Measurements from ENCODE around the gene PFN2.
"Not testable (repeated sequence)": the region's sequence is repeated elsewhere in the genome, so short reads cannot be mapped to it uniquely, and the experiment has no call there.

Gene PFN2

DNA sequence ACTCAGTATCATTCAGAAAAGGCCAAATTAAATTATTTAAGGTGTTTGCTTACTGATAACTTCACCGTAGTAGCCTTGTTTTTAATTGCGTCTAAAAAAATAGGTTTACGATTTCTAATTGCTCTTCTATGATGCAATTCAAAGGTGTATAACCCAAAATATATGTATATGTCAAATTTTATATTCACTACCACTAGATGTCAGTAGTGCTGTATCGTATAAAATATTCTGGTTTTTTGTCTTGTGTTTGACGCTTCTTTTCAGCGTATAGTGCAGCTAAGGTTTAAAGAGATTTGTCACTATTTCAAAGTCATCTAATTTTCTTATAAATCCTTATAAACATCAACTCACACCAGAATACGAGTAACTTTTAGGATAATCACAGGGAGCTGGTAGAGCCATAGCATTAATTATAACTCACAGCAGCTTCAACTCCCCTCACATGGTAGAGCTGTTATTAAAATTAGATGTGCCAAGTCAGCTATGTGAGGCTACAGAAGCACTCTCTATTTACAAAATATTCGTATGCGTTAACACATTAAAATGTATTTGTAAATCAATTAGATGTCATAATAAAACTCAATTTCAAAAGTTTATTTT lies 3.5 kb downstream of the PFN2 start:
- DNase-seq: no peak

DNA sequence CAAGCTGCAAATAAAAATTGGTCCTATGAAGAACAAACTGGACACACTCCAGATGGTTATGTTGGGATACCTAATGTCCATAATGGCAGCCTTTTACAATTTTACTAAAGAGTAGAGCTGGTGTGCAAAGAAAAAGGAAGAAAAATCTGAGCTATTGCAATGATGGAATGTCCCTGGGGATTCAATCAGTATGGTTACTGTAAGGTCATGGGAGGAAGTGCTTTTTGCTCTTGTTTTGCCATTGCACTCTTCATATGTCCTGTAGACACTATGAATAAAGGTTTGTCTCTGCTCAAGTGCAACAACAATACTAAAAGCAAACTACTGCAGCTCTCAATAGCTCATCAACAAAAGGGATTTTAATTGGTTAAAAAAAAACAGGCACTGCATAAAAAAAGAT lies 5.4 kb downstream of the PFN2 start:
- no peak for DNase-seq

DNA sequence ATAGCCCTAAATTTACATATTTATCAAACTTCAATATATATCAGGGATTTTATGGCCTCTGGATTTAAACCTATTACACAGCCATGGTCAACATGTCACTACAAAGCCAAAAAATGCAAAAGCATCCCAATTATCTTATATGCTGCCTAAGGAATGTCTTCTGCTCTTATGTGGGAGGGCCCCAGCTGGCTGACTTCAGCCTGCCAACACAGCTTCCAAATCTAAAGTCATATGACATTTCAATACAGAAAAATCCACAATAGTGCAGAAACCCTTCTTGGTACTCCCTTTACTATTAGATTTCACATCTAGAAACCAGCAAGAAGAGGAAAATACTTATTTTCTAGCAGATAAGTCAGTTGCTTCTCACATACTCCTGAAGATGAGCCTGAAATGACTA lies 6.4 kb downstream of the PFN2 start:
- DNase-seq: no peak

DNA sequence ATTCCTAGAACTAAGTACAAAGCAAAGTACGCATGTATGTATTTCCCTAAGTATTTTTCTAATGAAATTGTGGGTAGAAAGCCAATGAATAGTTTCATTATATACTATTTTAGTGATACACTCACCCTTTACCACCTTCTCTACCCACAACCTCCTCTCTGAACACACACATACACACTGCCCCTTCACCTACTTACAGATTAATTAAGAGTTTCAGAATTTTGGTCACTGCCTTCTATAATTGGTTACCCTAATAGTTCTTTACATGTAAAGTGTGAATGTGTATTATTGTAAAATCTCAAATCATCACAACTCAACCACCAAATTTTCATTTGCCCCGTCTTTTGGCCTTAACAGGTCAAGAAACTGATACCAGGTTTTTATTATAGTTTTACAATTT lies 7.2 kb downstream of the PFN2 start:
- DNase-seq: no peak

DNA sequence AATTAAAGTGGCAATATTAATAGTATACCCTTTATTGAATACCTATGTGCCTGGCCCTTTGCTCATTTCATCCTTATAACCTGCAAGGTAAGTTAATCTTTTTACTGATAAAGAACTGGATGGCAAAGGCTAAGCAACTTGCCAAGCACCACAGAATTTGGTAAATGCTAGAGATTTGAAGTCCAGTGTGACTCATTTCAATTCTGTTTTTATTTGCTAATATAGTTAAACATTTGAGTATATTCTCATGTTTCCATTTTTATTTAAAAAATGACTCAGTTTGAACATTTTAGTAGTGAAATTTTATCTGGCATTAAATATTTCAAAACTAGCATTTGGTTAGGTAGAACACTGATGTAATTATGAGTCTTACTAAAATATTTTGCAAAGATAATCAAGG lies 11.3 kb downstream of the PFN2 start:
- no peak for DNase-seq

DNA sequence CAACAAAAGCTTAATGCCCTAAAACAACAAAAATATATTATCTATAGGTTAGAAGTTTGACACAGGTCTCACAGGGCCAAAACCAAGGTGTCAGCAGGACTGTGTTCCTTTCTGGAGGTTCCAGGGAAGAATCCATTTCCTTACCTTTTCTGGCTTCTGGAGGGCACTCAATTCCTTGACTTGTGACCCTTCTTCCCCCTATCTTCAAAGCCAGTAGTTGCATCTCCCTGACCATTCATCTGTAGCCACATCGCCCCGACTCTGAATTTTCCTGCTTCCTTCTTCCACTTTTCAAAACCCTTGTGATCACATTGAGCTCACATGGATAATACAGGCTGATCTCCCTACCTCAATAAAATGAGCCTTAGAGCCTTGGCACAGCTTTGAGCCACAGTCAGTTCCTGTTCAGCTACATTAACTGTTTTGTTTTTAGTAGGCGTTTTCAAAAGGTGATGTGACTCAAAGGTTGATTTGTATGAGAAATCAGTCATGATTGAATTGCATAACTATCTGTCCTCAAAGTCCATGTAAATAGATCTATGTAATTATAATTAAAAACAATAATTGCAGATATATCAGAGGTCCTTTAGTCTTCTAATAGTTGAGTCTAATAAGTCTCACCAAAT lies 12.4 kb downstream of the PFN2 start:
- no peak for DNase-seq

DNA sequence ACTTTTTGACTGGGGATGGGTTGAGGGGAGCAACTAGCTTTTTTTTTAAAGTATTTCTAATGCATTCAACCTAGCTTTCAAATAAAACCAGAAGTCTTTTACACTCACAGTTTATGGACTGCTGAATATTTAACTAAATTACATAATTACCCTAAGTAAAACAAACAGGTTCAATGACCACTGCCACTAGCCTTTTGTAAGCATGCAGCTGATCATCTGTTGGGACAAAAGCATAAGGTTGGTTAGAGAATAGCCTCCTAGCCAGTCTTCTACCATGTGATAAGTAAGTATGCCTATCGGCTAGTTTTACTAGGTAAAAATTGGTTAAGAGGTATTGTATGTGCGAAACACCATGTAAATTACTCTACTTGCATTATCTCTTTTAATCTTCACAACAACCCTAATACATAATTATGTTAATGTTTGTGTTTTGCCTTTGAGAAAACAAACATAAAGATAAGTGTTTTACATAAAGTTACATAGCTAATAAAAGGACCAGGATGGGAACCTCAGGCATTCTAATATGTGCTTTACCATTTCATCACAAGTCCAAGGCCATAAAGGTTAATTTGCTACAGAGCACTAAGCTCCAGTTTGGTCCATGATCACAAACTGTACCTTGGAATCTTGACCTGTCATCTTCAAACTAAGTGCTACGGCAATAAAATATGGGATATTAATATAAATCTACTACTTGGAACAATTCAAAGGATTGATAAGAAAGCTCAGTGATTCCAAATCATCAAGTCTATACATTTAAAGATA lies 13.2 kb downstream of the PFN2 start:
- no peak for DNase-seq

DNA sequence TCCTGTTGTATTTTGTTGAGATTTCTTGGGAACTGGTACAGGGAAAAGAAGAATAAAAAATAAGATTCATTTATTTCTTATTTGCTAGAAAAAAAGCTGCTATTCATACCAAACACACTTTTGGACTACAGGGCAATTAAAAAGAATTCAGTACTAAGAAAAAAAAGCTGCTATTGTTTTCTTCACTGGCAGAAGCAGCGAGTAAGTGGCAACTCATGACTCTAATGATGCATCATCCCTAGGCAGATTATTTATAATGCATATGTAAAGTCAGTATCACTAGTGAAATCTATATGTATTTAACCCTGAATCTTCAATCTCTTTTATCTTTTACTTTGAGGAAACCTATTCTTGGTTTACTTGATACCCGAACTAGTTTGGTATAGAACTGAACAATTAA lies 15.2 kb downstream of the PFN2 start:
- no peak for DNase-seq

DNA sequence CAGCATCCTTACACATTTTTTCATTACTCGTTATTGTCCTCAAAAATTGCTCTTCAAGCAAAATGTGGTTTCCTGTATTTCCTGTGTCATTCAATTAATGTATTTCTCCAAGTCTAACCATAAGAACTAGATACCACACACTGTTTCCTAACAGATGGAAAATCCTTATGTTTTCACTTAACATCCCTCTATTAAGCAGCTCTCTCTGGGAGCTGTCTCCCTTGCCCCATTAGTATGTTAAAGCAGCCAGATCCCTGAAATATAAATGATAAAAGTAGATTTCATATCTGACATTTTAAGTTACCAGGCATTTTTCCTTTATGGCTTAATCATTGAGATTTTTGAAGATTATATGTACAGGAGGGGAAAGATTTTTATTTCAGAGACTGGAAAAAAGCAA lies 15.9 kb downstream of the PFN2 start:
- no peak for DNase-seq

DNA sequence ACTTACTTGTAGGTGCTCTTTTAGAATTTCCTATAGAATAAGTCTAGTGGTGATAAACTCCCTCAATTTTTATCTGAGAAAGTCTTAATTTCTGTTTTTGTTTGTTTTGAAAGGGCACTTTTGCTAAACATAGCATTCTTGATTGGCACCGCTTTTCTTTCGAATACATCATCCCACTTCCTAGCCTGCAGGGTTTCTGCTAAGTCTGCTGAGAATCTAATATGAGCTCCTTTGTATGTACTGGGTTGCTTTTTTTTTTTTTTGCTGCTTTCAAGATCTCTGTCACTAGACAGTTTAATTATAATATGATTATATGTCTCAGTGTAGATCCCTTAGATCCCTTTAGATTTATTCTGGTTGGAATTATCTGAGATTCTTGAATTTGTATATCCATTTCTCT lies 21.5 kb downstream of the PFN2 start:
- DNase-seq: no peak

DNA sequence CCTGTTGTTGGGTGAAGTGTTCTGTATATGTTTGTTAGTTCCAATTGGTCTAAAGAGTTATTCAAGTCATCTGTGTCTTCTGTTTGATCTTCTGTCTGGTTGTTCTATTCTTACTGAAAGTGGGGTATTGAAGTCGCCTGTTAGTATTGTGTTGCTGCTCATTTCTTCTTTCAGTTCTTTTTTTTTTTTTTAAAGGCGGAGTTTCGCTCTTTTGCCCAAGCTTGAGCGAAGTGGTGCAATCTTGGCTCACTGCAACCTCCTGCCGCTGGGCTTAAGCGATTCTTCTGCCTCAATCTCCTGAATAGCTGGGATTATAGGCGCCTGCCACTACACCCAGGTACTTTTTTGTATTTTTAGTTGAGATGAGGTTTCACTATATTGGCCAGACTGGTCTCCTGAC lies 23.5 kb downstream of the PFN2 start:
- DNase-seq: no peak

DNA sequence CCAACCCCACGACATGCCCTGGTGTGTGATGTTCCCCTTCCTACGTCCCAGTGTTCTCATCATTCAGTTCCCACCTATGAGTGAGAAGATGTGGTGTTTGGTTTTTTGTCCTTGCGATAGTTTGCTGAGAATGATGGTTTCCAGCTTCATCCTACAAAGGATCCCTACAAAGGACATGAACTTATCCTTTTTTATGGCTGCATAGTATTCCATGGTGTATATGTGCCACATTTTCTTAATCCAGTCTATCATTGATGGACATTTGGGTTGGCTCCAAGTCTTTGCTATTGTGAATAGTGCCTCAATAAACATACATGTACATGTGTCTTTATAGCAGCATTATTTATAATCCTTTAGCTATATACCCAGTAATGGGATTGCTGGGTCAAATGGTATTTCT lies 26.7 kb downstream of the PFN2 start:
- DNase-seq: not testable (repeated sequence)

DNA sequence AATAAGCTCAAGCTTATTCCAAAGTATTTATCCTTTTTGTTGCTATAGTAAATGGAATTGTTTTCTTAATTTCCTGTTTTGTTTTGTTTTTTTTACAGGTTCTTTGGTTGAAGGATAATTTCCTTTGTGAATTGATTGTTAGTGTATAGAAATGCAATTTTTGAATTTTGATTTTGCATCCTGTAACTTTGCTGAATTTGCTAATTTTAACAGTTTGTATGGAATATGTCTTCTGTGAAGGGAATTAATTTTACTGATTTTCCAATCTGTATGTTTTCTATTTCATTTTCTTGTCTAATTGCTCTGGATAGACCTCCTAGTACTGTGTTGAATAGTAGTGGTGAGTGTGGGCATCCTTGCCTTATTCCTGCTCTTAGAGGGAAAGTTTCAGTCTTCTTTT lies 28.3 kb downstream of the PFN2 start:
- DNase-seq: no peak

DNA sequence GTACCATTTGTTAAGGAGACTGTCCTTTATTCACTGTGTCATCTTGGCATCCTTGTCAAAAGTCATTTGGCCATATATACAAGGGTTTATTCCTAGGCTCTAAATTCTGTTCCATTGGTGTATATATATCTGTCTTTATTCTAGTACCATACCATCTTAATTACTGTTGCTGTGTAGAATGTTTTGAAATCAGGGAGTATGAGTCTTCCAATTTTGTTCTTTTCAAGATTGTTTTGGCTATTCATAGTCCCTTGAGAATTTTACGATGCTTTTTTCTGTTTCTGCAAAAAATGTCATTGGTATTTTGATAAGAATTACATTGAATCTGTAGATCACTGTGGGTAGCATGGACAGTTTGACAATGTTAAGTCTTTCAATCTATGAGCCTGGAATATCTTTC lies 28.7 kb downstream of the PFN2 start:
- DNase-seq: no peak

DNA sequence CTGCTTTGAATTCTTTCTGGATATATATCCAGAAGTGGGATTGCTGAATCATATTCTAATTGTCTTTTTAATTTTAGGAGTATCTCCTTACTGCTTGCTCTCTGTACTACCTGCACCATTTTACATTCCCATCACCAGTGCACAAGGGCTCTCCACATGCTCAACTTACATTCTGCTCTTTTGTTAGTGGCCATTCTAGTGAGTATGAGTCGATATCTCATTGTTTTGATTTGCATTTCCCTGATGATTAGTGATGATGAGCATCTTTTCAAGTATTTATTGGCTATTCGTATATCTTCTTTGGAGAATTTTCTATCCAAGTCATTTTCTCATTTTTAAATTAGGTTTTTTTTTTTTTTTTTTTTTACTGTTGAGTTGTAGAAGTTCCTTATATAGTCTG lies 29.5 kb downstream of the PFN2 start:
- no peak for DNase-seq

DNA sequence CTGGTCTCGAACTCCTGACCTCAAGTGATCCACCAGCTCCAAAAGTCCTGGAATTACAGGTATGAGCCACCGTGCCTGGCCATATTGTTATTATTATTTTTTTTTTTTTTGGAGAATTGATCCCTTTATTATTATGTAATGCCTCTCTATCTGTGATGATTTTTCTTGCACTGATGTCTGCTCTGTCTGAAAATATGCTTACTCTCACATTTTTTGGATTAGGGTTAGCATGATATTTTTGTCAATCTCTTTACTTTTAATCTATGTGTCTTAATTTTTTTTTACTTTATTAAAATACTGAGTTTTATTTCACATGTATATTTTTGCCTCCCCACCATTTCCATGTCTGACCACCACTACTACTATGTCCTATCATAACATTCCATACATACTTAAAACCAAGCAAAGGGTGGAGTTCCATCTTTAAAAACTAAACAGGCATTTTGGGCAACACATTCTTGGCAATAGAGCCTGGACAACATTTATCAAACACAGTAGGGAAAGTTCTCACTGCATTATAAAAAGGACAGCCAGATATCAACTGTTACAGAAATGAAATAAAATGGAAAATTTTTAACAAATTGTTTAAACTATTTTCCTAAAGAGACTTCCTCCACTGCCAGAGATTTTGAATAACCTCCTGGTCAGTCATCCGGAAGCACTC lies 32.2 kb downstream of the PFN2 start:
- DNase-seq: not testable (repeated sequence)

DNA sequence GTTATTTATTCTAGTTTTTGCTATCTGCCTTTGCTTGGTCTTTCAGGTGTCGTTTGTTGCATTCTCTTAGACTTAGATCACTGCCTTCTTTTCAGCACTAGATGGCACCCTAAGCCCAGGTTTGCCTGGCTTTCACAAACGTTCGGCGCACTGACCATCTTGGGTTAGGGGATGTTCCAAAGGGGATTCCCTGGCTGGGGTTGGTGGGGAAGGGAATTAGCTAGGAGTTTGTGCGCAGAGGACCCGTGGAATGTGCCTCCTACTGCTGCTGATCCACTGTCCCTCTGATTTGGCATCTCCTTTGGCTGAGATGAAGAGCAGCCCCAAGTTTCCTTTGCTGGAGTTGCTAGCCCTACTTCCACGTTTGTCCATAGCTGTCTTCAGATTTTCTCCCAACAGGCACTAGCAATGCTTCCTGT lies 33.9 kb downstream of the PFN2 start:
- peak; percentile 45 for DNase-seq

DNA sequence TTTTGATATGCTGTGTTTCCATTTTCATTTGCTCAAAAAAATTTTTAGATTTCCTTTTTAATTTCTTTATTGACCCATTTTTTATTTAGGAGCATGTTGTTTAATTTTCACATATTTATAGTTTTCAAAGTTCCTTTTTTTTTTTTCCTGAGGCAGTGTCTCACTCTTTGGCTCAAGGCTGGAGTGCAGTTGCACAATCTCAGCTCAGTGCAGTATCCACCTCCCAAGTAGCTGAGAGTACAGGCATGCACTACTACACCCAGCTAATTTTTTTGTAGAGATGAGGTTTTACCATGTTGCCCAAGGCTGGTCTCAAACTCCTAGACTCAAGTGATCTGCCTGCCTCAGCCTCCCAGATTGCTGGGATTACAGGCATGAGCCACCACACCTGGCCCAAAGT lies 36.2 kb downstream of the PFN2 start:
- DNase-seq: no peak

DNA sequence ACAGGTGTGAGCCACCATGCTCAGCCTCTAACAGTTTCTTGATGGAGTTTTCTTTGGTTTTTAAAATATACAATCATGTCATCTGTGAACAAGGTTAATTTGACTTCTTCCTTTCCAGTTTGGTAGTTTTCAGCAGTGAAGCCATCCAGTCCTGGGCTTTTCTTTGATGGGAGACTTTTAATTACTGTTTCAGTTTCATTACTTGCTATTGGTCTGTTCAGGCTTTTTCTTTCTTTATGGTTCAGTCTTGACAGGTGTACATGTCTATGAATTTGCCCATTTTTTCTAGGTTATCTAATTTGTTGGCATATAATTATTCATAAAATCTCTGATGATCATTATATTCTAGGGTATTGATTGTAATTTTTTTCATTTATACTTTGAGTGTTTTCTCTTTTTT lies 36.8 kb downstream of the PFN2 start:
- no peak for DNase-seq

DNA sequence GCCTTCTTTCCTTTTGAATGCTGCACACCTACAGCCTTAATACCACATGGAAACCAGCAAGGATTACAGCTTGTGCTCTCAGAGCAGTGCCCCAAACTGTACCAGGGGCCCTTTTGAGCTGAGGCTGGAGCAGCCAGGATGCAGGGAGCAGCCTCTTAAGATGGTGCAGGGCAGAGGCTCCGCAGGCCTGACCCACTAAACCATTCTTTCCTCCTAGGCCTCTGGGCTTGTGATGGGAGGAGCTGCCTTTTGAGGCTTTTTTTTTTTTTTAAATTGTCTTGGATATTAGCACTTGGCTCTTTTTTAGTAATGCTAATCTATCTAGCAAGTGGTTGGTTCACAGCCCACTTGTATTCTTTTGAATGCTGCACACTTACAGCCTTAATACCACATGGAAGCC lies 37.7 kb downstream of the PFN2 start:
- no peak for DNase-seq

DNA sequence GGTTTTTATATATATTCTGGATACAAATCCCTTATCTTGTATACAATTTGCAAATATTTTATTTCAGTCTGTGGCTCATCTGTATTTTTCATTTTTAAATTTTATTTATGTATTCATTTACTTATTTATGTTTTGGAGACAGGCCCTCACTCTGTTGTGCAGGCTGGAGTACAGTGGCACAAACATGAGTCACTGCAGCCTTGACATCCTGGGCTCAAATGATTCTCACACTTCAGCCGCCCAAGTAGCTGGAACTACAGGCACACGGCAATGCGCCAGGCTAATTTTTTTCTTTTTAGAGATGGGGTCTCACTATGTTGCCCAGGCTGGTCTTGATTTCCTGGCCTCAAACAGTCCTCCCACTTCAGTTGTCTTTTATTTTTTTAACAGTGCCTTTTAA lies 50.6 kb downstream of the PFN2 start:
- no peak for DNase-seq

DNA sequence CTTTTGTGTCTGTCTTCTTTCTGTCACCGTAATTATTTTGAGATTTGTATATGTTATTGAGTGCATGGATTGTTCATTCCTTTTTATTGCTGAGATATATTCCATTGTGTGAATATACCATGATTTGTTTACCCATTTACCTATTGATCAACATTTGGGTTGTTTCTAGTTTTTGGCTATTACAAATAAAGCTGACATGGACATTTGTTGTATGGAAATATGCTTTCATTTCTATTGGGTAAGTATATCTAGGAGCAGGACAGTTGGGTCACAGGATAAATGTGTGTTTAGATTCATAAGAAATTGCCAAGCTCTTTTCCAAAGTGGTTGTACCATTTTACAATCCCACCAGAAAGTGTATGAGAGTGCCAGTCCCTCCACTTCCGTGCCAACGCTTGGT lies 51.2 kb downstream of the PFN2 start:
- no peak for DNase-seq

DNA sequence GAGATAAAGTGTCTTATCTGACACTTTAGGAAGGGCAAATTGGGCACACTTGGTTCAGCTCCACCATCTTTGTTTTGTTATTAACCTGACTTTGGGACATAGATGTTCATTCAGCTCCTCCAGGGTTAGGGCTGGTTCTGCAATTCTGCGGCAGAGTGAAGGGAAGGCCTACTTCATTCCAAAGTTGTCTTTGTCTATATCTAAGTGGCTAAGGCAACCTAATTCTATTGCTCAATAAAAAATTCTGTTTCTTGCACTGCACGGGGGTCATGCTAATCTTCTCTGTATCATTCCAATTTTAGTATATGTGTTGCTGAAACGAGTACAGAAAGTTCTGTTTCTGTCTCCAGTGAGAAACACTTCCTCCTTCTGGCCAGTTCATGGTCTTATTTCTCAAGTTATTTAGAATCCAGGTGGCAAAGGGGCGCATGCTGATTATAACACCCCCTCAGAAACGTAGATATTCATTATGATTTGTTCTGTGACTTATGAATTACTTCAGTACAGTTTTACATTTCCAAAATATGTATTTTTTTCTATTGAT lies 53.5 kb downstream of the PFN2 start:
- no peak for DNase-seq
